Activated T-helper 1 cell treated with anti-CD3 and anti-CD28 coated beads, Interleukin-12 subunit alpha, Interleukin-12 subunit beta, Interleukin-2, Interleukin-4 antibody, amounts not matched to agents 30 ng/mL and 10 ng/mL and 1 ng/mL, durations not matched to agents 14 hours and 24 hours and 36 hours (primary cell): Measurements from ENCODE around the gene TMEM41A. TPM values are rescaled to one million over a fixed set of nuclear protein-coding genes. Genes with fewer than 3 reads are reported as not detected.
"Not testable (repeated sequence)": the region's sequence is repeated elsewhere in the genome, so short reads cannot be mapped to it uniquely, and the experiment has no call there.

ENCODE experiments used
- DNase-seq: peaks from one replicate; pipeline ENCODE4 v3.0.0; 2021; ENCODE audit warnings: low spot score
- H3K27ac Mint-ChIP-seq: one replicate; pipeline ENCODE4 v1.8.0; 2021; ENCODE audit warnings: mild to moderate bottlenecking, mixed read lengths
- H3K27me3 Mint-ChIP-seq: one replicate; pipeline ENCODE4 v1.8.0; 2022; ENCODE audit warnings: mild to moderate bottlenecking, moderate library complexity, mixed read lengths; ENCODE audit not compliant: insufficient read depth
- H3K36me3 Mint-ChIP-seq: one replicate; pipeline ENCODE4 v1.8.0; 2021; ENCODE audit warnings: low read depth, mixed read lengths
- H3K4me1 Mint-ChIP-seq: one replicate; pipeline ENCODE4 v1.8.0; 2021; ENCODE audit warnings: low read depth, mixed read lengths
- H3K4me3 Mint-ChIP-seq: one replicate; pipeline ENCODE4 v1.8.0; 2021; ENCODE audit warnings: mild to moderate bottlenecking, moderate library complexity, mixed read lengths
- H3K9me3 Mint-ChIP-seq: one replicate; pipeline ENCODE4 v1.8.0; 2021; ENCODE audit warnings: mixed read lengths
- intact Hi-C: fragments of 100-400 bp; cut with micrococcal nuclease; formaldehyde crosslinking; loops from one replicate; pipeline ENCODE4 v1.15.1; 2024
- total RNA-seq: library from RNA; stranded (reverse); gene quantifications from 2 replicates; pipeline ENCODE4 v1.2.3, GENCODE V29; 2022

The TMEM41A gene
- total RNA-seq, 1 donor from 2014 or later = 24.6 TPM

DNA sequence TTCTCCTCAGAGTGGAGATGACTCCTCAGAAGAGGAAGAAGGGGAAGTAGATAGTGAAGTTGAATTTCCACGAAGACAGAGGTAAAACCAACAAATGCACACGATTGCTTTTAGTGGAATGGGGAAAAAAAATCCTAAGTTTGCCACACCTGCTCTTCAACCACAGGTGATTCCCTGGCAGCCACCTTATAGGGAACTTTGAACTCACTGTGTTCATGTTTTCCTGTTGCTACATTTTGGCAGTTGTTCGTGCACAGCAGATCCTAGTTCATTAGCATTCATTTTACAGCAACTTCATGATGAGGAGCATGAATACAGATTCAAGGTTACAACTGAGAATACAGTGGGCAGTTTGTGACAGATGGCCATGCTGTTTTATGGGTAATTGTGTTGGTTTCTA lies 21.5 kb downstream of the TMEM41A start:
- intact Hi-C loops = no loop called here
- peaks cover 27% of the 10 kb centered on the region for H3K36me3 Mint-ChIP-seq
- no peak for DNase-seq
- no peaks in the 10 kb centered on the region for H3K4me1 Mint-ChIP-seq
- H3K27me3 Mint-ChIP-seq = no peaks in the 10 kb centered on the region
- no peak overlapping the region for H3K4me3 Mint-ChIP-seq
- no peak overlapping the region for H3K27ac Mint-ChIP-seq
- peaks cover 7% of the 10 kb centered on the region for H3K9me3 Mint-ChIP-seq

- H3K4me3 Mint-ChIP-seq, H3K27ac Mint-ChIP-seq, H3K9me3 Mint-ChIP-seq, H3K27me3 Mint-ChIP-seq, H3K4me1 Mint-ChIP-seq, DNase-seq, intact Hi-C loops: not testable (repeated sequence)
- peaks cover 13% of the 10 kb centered on the region for H3K36me3 Mint-ChIP-seq
Measured at GRCh38 chr3:185474922-185475321, 23.9 kb downstream of the TMEM41A start.

DNA sequence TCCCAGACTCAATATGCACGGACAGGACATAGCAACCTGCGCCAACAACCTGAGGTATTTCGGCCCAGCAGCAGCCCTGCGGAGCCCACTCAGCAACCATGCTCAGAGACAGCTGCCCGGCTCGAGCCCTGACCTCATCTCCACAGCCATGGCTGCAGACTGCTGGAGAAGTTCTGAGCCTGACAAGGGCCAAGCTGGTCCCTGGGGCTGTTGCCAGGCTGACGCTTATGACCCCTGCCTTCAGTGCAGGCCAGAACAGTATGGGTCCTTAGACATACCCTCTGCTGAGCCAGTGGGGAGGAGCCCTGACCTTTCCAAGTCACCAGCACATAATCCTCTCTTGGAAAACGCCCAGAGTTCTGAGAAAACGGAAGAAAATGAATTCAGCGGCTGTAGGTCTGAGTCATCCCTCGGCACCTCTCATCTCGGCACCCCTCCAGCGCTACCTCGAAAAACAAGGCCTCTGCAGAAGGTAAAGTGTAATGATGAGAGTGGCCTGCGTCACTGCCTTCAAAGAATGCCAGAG lies 25.5 kb downstream of the TMEM41A start:
- H3K27me3 Mint-ChIP-seq = no peaks in the 10 kb centered on the region
- no peak overlapping the region for H3K4me3 Mint-ChIP-seq
- intact Hi-C loops = no loop called here
- H3K36me3 Mint-ChIP-seq = peaks cover 13% of the 10 kb centered on the region
- DNase-seq = no peak
- no peaks in the 10 kb centered on the region for H3K9me3 Mint-ChIP-seq
- H3K4me1 Mint-ChIP-seq = no peaks in the 10 kb centered on the region
- H3K27ac Mint-ChIP-seq = no peak overlapping the region

- H3K4me1 Mint-ChIP-seq = no peaks in the 10 kb centered on the region
- H3K36me3 Mint-ChIP-seq = peaks cover 10% of the 10 kb centered on the region
- H3K4me3 Mint-ChIP-seq = no peak overlapping the region
- no peaks in the 10 kb centered on the region for H3K27me3 Mint-ChIP-seq
- no peaks in the 10 kb centered on the region for H3K9me3 Mint-ChIP-seq
- H3K27ac Mint-ChIP-seq = no peak overlapping the region
- intact Hi-C loops = no loop called here
- no peak for DNase-seq
Measured at GRCh38 chr3:185470323-185470722, 28.5 kb downstream of the TMEM41A start.

- Mint-ChIP-seq H3K9me3 (no peaks in the 10 kb centered on the region), H3K27ac (no peak overlapping the region), H3K4me3 (no peak overlapping the region), H3K4me1 (no peaks in the 10 kb centered on the region), H3K27me3 (no peaks in the 10 kb centered on the region), H3K36me3 (peaks cover 7% of the 10 kb centered on the region)
- intact Hi-C loops = no loop called here
- no peak for DNase-seq
Measured at GRCh38 chr3:185469542-185469941, 29.3 kb downstream of the TMEM41A start.

DNA sequence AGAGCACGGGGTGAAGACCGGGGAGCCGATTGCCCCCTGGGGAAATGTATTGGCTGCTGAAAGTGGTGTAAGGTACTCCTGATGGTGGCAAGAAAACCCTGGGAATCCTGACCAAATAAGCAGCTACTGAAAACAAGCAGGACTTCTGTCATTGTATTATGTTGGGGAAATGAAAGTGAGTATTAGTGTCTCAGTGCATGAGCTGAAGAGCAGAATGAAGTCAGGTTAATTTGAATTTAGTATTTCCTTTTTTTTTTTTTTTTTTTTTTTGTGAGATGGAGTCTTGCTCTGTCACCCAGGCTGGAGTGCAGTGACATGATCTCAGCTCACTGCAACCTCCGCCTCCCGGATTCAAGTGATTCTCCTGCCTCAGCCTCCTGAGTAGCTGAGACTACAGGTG lies 32.7 kb downstream of the TMEM41A start:
- H3K36me3 Mint-ChIP-seq, H3K27me3 Mint-ChIP-seq, H3K27ac Mint-ChIP-seq, DNase-seq, H3K9me3 Mint-ChIP-seq, H3K4me3 Mint-ChIP-seq, H3K4me1 Mint-ChIP-seq, intact Hi-C loops: not testable (repeated sequence)

GRCh38 chr3:185465471-185465870 lies 33.4 kb downstream of the TMEM41A start:
- H3K4me1 Mint-ChIP-seq = no peaks in the 10 kb centered on the region
- no peak overlapping the region for H3K4me3 Mint-ChIP-seq
- no peaks in the 10 kb centered on the region for H3K9me3 Mint-ChIP-seq
- H3K36me3 Mint-ChIP-seq = no peaks in the 10 kb centered on the region
- H3K27ac Mint-ChIP-seq = no peak overlapping the region
- DNase-seq = no peak
- no peaks in the 10 kb centered on the region for H3K27me3 Mint-ChIP-seq
- intact Hi-C loops = no loop called here

DNA sequence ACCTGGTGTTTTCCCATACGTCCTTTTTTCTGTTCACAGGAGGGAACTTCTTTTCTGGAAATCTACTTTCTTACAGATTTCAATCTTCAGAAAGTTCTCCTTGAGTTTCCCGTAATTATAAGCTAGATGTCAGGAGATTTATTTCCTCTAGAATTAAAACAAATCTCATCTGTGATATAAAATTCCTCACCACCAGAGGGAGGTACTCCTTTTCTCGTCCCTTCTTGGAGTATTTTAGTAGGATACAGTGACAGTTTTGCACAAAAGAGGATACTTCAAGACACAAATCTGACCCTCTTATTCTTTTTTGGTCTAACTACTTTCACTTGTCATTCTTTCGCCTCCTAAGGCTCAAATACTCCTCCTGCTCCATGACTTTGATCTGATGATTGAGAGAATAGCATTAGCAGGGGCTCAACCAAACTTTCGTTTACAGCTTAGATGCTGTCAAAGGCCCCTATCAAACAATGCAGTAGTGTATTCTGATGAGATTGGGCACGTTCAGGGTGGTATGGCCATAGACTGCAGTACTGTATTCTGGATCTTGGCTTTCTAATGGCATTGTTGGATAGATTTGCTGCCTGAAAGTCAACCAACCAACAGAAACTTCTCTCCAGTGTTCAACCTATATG lies 38.0 kb downstream of the TMEM41A start:
- DNase-seq = no peak
- Mint-ChIP-seq H3K4me3 (no peak overlapping the region), H3K27me3 (no peaks in the 10 kb centered on the region), H3K36me3 (no peaks in the 10 kb centered on the region), H3K4me1 (no peaks in the 10 kb centered on the region), H3K27ac (no peak overlapping the region), H3K9me3 (no peaks in the 10 kb centered on the region)
- intact Hi-C loops = no loop called here

DNA sequence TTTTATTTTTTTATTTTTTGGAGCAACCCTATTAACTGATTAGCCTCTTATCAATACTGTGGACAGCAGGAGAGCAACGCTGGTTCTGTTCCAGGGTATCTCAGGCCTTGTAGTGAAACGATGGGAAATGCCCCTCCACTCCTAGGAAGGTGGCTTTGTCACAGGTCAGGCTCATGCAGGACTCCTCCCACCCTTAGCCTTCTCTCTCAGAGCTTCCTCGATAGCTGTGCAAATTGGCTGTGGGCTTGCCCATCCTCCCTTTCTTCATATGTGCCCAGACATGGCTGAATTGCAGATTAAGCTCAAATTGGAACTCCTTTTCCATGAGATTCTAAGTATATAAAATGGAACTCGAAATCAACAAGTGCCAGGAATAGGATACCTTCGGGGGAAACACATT lies 38.5 kb downstream of the TMEM41A start:
- no peaks in the 10 kb centered on the region for H3K36me3 Mint-ChIP-seq
- H3K4me1 Mint-ChIP-seq = no peaks in the 10 kb centered on the region
- intact Hi-C loops = no loop called here
- DNase-seq = no peak
- no peak overlapping the region for H3K27ac Mint-ChIP-seq
- H3K9me3 Mint-ChIP-seq = no peaks in the 10 kb centered on the region
- no peak overlapping the region for H3K4me3 Mint-ChIP-seq
- no peaks in the 10 kb centered on the region for H3K27me3 Mint-ChIP-seq

DNA sequence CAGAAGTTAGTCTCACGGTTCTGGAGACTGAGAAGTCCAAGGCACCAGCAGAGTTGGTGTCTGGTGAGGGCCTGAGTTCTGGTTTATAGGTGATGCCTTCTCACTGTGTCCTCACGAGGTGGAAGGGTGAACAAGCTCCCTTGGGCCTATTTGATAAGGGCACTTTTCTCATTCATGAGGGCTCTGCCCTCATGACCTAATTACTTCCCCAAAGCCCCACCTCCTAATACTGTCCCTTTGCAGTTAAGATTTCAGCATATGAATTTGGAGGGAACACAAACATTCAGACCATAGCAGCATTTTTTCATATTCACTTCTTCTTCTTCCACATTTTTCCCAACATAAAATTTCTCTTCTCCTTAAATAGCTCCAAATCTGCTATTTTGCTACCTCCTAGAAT lies 41.5 kb downstream of the TMEM41A start:
- no peaks in the 10 kb centered on the region for H3K27me3 Mint-ChIP-seq
- H3K27ac Mint-ChIP-seq = no peak overlapping the region
- no peak overlapping the region for H3K4me3 Mint-ChIP-seq
- no peaks in the 10 kb centered on the region for H3K4me1 Mint-ChIP-seq
- H3K36me3 Mint-ChIP-seq = no peaks in the 10 kb centered on the region
- no peak for DNase-seq
- H3K9me3 Mint-ChIP-seq = no peaks in the 10 kb centered on the region
- intact Hi-C loops = no loop called here

DNA sequence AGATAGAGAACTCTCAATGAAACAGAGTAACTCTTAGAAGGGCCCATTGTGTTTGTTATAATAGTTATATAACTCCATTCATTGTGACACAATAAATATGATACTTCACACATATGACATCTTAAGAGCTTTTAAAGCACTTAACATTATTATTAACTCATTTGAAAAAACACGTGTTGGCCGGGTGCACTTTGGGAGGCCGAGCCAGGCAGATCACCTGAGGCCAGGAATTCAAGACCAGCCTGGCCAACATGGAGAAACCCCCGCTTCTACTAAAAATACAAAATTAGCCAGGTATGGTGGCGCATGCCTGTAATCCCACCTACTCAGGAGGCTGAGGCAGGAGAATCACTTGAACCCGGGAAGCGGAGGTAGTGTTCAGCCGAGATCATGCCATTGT lies 47.4 kb downstream of the TMEM41A start:
- H3K36me3 Mint-ChIP-seq, DNase-seq, intact Hi-C loops, H3K9me3 Mint-ChIP-seq, H3K27ac Mint-ChIP-seq, H3K4me3 Mint-ChIP-seq, H3K4me1 Mint-ChIP-seq, H3K27me3 Mint-ChIP-seq: not testable (repeated sequence)

DNA sequence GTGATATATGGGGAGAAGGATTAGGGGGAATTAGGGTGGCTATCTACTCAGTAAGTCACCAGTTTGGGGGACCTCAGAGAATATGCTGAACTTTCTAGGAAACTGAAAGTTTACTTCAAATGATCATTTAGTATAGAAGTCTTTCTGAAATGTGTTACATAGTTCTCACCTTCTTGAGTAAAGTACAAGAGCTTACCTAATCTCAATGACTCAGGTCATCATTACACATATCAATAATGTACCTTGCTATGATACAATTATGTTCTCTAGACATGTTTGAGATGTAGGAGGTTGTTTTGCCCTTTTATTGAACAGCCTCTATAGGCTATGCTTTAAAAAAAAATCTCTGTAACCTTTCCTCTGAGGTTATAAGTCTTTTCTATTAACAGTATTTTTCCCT lies 50.7 kb downstream of the TMEM41A start:
- Mint-ChIP-seq H3K27ac (no peak overlapping the region), H3K36me3 (no peaks in the 10 kb centered on the region), H3K4me1 (no peaks in the 10 kb centered on the region), H3K9me3 (no peaks in the 10 kb centered on the region), H3K27me3 (no peaks in the 10 kb centered on the region), H3K4me3 (no peak overlapping the region)
- no peak for DNase-seq
- intact Hi-C loops = no loop called here

DNA sequence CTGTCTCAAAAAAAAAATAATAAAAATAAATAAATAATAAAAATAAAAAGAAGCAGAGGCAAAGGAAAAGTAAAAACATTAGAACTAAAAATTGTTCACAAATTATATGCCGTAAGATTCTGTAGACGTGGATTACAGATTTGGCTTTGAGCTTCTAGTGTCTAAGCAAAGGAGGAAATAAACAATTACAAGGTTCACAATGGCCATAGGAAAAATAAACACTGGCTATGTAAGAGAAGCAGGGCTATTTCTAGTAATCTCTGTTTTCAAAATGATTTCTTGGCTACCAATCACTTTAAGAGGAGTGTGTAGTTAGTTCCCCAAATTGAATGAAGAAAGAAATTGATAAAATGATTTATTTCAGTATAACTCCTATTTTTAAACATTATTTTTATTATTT lies 54.5 kb downstream of the TMEM41A start:
- Mint-ChIP-seq H3K27ac (no peak overlapping the region), H3K4me1 (no peaks in the 10 kb centered on the region), H3K36me3 (no peaks in the 10 kb centered on the region), H3K27me3 (peaks cover 5% of the 10 kb centered on the region), H3K9me3 (no peaks in the 10 kb centered on the region), H3K4me3 (no peak overlapping the region)
- intact Hi-C loops = no loop called here
- no peak for DNase-seq

DNA sequence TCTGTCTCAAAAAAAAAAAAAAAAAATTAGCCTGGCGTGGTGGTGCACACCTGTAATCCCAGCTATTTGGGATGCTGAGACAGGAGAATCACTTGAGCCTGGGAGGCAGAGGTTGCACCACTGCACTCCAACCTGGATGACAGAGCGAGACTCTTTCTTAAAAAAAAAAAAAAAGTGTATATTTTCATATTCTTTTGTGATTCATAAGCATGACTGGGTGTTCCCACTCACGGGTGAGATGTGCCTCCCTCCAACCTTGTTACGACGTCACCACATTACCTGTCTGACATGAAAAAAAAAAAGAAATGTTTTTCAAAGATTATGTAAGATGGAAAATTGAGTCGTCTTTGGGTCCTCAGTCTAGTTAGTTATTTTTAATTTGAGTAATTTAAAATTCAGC lies 56.8 kb downstream of the TMEM41A start:
- no peak overlapping the region for H3K27ac Mint-ChIP-seq
- no peak overlapping the region for H3K4me3 Mint-ChIP-seq
- peaks cover 7% of the 10 kb centered on the region for H3K27me3 Mint-ChIP-seq
- H3K36me3 Mint-ChIP-seq = no peaks in the 10 kb centered on the region
- H3K9me3 Mint-ChIP-seq = no peaks in the 10 kb centered on the region
- DNase-seq = no peak
- intact Hi-C loops = no loop called here
- H3K4me1 Mint-ChIP-seq = no peaks in the 10 kb centered on the region
